Esophagus muscularis mucosa (tissue), 4 donors: ENCODE data around the gene SPRR4.

Source experiments
- CTCF ChIP-seq, 3 experiments: fragments of 200-600 bp in 2 of 3; fragments of 450-650 bp in 1 of 3; sonication (generic) in 2 of 3; IDR thresholded peaks; one replicate each; pipeline ENCODE4 v1.5.1; 2017 to 2019; ENCODE audit warnings: antibody characterized with exemption in 3 of 3, mild to moderate bottlenecking in 2 of 3, moderate library complexity in 1 of 3
- EP300 ChIP-seq: sonication (generic); formaldehyde crosslinking; IDR thresholded peaks from one replicate; pipeline ENCODE4 v1.6.1; 2017; ENCODE audit warnings: antibody characterized with exemption
- POLR2A ChIP-seq: fragments of 450-650 bp; IDR thresholded peaks from one replicate; pipeline ENCODE4 v1.6.1; 2017; ENCODE audit warnings: antibody characterized with exemption, moderate library complexity, mild to moderate bottlenecking, low read depth
- POLR2AphosphoS5 ChIP-seq, 2 donors: sonication (generic); formaldehyde crosslinking; IDR thresholded peaks; one replicate each; pipeline ENCODE4 v1.6.1; 2017; ENCODE audit warnings: antibody characterized with exemption in 2 of 2

DNA sequence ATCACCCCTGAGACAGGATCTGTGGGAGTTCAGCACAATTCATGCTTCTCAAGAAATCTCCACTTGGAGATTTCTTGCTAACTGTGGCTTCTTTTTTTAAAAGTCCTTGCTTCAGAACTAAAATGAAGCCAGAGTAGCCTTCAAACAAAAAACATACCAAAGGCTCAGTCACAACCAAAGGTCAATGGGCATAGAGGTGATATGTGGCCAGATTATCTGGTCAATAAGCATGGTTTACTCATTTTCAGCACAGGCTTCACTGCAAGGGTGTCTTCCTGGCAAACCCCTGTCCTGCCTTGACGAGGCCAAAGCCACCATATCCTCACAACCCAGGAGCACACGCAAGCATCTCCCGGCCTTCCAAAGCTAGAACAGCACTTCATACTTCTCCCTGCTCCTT lies 11.2 kb upstream of the SPRR4 start:
- TF ChIP-seq CTCF (IDR thresholded peaks at IDR 0.05) (no peak), POLR2A (no peak), EP300 (no peak), POLR2AphosphoS5 (IDR thresholded peaks at IDR 0.05) (no peak)
